ENCODE measurements around the gene ANKS3. TPM values are rescaled to one million over a fixed set of nuclear protein-coding genes. Genes with fewer than 3 reads are reported as not detected.

The ANKS3 gene
- total RNA-seq, 2 donors from 2014 or later = 29.8 to 41.8 TPM

DNA sequence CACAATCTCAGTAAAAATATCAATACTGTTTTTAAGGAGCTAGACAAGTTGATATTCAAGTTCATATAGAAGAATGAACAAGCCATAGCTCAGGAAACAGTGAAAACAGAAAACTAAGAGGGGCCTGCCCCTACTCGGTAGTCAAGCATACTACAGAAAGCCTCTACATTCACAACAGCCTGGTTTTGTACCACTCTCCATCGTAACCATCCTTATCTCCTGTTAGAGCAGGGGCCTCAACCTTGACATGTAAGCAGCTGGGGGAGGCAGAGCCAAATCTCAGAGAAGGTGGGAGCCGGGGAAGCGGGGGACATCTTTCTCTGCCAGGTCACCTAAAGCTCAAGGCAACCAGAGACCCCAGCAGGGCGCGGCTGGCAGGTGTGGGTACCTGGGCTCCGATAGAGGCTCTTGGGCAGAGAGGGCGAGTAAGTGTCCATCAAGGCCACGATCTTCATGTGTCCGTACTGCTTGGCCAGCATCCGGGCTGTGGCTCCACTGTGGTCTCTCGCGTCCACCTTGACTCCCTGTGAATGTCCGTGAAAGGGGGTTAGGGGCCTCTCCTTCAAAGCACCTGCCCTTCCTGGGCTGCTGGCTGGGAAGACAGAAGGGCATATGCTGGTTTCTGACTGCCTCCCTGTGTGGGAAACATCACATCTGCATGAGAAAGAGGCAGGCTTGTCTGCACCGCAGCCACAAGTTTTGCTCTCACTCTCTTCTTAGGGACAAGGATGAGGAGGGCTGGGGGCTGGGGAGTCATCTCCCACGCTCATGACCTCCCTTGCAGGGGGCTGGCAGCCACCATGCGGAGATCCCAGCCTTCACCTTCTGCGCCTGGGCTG, 20.2 kb downstream of the ANKS3 start:
- H3K9me3 ChIP-seq = no peaks in the 10 kb centered on the region
- no peak for TF ChIP-seq CTCF (IDR thresholded peaks at IDR 0.05)
- H3K36me3 ChIP-seq = peaks cover 13% of the 10 kb centered on the region
- DNase-seq (ENCODE audit: low spot score) (no peak), ATAC-seq (ENCODE audit: insufficient number of reproducible peaks, low FRiP score, low read depth) (no peak)
- no peaks in the 10 kb centered on the region for H3K27me3 ChIP-seq (replicated peaks; ENCODE audit: insufficient read depth)
- H3K27ac ChIP-seq = no peak overlapping the region
- H3K4me1 ChIP-seq (ENCODE audit: control insufficient read depth in 1 of 2, low read depth in 2 of 2) = no peaks in the 10 kb centered on the region
- H3K4me3 ChIP-seq = no peak overlapping the region

DNA sequence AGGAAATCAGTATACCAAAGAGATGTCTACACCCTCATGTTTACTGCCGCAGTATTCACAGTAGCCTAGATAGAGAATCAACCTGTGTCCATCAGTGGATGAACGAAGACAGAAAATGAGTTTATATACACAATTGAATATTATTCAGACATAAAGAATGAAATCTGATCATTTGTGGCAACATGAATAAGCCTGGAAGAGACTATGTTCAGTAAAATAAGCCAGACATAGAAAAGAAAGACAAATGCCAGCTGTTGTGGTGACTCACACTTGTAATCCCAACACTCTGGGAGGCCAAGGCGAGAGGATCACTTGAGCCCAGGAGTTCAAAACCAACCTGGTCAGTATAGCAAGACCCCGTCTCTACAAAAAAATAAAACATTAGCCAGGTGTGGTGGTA, 24.6 kb downstream of the ANKS3 start:
- no peak overlapping the region for H3K27ac ChIP-seq
- ATAC-seq (ENCODE audit: insufficient number of reproducible peaks, low FRiP score, low read depth) (no peak), DNase-seq (ENCODE audit: low spot score) (no peak)
- H3K36me3 ChIP-seq = peaks cover 28% of the 10 kb centered on the region
- no peaks in the 10 kb centered on the region for H3K4me1 ChIP-seq (ENCODE audit: control insufficient read depth in 1 of 2, low read depth in 2 of 2)
- no peaks in the 10 kb centered on the region for H3K9me3 ChIP-seq
- H3K4me3 ChIP-seq = no peak overlapping the region
- no peaks in the 10 kb centered on the region for H3K27me3 ChIP-seq (replicated peaks; ENCODE audit: insufficient read depth)
- TF ChIP-seq CTCF (IDR thresholded peaks at IDR 0.05) = no peak

GRCh38 chr16:4706871-4707270, 27.2 kb downstream of the ANKS3 start:
- H3K27me3 ChIP-seq (replicated peaks; ENCODE audit: insufficient read depth) = no peaks in the 10 kb centered on the region
- H3K4me1 ChIP-seq (ENCODE audit: control insufficient read depth in 1 of 2, low read depth in 2 of 2) = no peaks in the 10 kb centered on the region
- H3K9me3 ChIP-seq = no peaks in the 10 kb centered on the region
- ATAC-seq (ENCODE audit: insufficient number of reproducible peaks, low FRiP score, low read depth) (no peak), DNase-seq (ENCODE audit: low spot score) (no peak)
- no peak overlapping the region for H3K27ac ChIP-seq
- TF ChIP-seq CTCF (IDR thresholded peaks at IDR 0.05) = no peak
- no peak overlapping the region for H3K4me3 ChIP-seq
- H3K36me3 ChIP-seq = peaks cover 28% of the 10 kb centered on the region

GRCh38 chr16:4704913-4705312, 29.2 kb downstream of the ANKS3 start:
- H3K36me3 ChIP-seq = peaks cover 43% of the 10 kb centered on the region

DNA sequence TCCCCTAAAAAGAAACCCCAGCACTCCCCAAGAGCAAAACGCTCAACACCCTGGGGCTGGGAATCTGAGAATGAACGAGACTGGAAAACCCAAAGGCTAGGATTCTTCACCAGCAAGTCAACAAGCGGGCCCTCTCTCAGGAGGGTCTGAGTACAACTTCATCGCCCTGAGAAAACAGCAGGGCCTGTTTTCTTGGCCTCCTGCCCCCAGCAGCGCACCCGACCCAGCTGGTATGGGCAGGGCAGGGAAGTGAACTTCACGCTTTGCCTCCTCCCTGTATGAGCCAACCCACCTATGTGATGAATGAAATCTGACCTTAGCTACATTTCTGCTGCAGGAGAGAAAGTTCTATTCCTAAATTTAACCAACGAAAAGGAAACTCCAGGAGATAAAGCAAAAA, 29.6 kb downstream of the ANKS3 start:
- ATAC-seq (ENCODE audit: insufficient number of reproducible peaks, low FRiP score, low read depth) (no peak), DNase-seq (ENCODE audit: low spot score) (no peak)
- H3K27me3 ChIP-seq (replicated peaks; ENCODE audit: insufficient read depth) = no peaks in the 10 kb centered on the region
- H3K9me3 ChIP-seq = no peaks in the 10 kb centered on the region
- no peak overlapping the region for H3K4me3 ChIP-seq
- no peak for TF ChIP-seq CTCF (IDR thresholded peaks at IDR 0.05)
- H3K27ac ChIP-seq = no peak overlapping the region
- H3K4me1 ChIP-seq (ENCODE audit: control insufficient read depth in 1 of 2, low read depth in 2 of 2) = no peaks in the 10 kb centered on the region
- peaks cover 47% of the 10 kb centered on the region for H3K36me3 ChIP-seq

More at GRCh38 chr16:4704913-4705312, 29.2 kb downstream of the ANKS3 start:
- Histone ChIP-seq H3K4me3 (no peak overlapping the region), H3K27me3 (replicated peaks; ENCODE audit: insufficient read depth) (no peaks in the 10 kb centered on the region), H3K27ac (no peak overlapping the region), H3K9me3 (no peaks in the 10 kb centered on the region), H3K4me1 (ENCODE audit: control insufficient read depth in 1 of 2, low read depth in 2 of 2) (no peaks in the 10 kb centered on the region)
- ATAC-seq (ENCODE audit: insufficient number of reproducible peaks, low FRiP score, low read depth) (no peak), DNase-seq (ENCODE audit: low spot score) (no peak)
- TF ChIP-seq CTCF (IDR thresholded peaks at IDR 0.05) = no peak

All from thoracic aorta (tissue), 2 donors.